ENCODE results near the gene CDK11B. TPM values are rescaled to one million over a fixed set of nuclear protein-coding genes. Genes with fewer than 3 reads are reported as not detected.

The CDK11B gene
- polyA plus RNA-seq, 1 donor (not counting 4 experiments of a cell fraction or from before 2014, with no cell fraction given): 5.9 TPM

DNA sequence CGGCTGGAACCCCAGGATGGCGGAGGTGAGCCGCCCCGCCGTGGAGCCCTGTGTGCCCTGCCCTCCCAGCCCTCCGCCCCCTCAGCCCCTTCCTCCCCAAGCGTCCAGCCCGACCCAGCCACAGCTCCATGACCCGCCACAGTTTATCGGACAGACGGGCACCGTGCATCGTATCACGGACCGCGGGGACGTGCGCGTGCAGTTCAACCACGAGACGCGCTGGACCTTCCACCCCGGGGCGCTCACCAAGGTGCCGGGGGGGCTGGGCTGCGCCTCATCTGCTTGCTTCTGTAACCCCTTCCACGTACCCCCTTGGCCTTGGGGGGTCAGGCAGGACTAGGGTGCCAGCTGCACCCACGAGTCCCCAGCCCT lies 33.4 kb downstream of the CDK11B start:
- DNase-seq (ENCODE audit: low read depth, low spot score) (no peak), FAIRE-seq (no peak)
- no peak overlapping the region for H3K9ac ChIP-seq (ENCODE audit: control insufficient read depth, extremely low read depth, insufficient read depth, low read length)
- H3K27ac ChIP-seq (ENCODE audit: control insufficient read depth, insufficient read depth, low read length): no peak overlapping the region
- H3K9me1 ChIP-seq (ENCODE audit: control insufficient read depth, extremely low read depth, insufficient read depth, low read length): no peaks in the 10 kb centered on the region
- H4K20me1 ChIP-seq (ENCODE audit: control insufficient read depth, extremely low read depth, insufficient read depth, low read length): no peaks in the 10 kb centered on the region
- no peak overlapping the region for H3K4me2 ChIP-seq (ENCODE audit: control insufficient read depth, extremely low read depth, insufficient read depth, low read depth, low read length)
- no peak overlapping the region for H2AFZ ChIP-seq (ENCODE audit: control insufficient read depth, low read length)
- TF ChIP-seq, protein P1, sequence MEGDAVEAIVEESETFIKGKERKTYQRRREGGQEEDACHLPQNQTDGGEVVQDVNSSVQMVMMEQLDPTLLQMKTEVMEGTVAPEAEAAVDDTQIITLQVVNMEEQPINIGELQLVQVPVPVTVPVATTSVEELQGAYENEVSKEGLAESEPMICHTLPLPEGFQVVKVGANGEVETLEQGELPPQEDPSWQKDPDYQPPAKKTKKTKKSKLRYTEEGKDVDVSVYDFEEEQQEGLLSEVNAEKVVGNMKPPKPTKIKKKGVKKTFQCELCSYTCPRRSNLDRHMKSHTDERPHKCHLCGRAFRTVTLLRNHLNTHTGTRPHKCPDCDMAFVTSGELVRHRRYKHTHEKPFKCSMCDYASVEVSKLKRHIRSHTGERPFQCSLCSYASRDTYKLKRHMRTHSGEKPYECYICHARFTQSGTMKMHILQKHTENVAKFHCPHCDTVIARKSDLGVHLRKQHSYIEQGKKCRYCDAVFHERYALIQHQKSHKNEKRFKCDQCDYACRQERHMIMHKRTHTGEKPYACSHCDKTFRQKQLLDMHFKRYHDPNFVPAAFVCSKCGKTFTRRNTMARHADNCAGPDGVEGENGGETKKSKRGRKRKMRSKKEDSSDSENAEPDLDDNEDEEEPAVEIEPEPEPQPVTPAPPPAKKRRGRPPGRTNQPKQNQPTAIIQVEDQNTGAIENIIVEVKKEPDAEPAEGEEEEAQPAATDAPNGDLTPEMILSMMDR (optimal IDR thresholded peaks at IDR 0.05 in 1 of 3, IDR thresholded peaks at IDR 0.05 in 1 of 3, conservative IDR thresholded peaks at IDR 0.05 in 1 of 3; ENCODE audit: extremely low read depth in 1 of 3, insufficient read depth in 2 of 3, low read length in 3 of 3): no peak
- no peak for TF ChIP-seq EZH2 (IDR thresholded peaks at IDR 0.05; ENCODE audit: low read length)
- no peaks in the 10 kb centered on the region for H3K79me2 ChIP-seq (ENCODE audit: control insufficient read depth, insufficient read depth, low read length)
- H3K27me3 ChIP-seq (ENCODE audit: control insufficient read depth, extremely low read depth, insufficient read depth, low read length): no peaks in the 10 kb centered on the region
- H3K9me3 ChIP-seq (ENCODE audit: control insufficient read depth, low read depth, low read length): no peaks in the 10 kb centered on the region
- H3K4me1 ChIP-seq (ENCODE audit: control insufficient read depth, extremely low read depth, insufficient read depth, low read length): peaks cover 18% of the 10 kb centered on the region
- H3K36me3 ChIP-seq (ENCODE audit: control insufficient read depth in 2 of 2, extremely low read depth in 1 of 2, insufficient read depth in 2 of 2, low read length in 2 of 2): no peaks in the 10 kb centered on the region
- H3K4me3 ChIP-seq (ENCODE audit: control insufficient read depth in 2 of 3, extremely low read depth in 1 of 3, insufficient read depth in 2 of 3, low read depth in 1 of 3, low read length in 3 of 3): no peak overlapping the region
- dilution Hi-C loops (cut with MboI; ENCODE audit: extremely low pct_ligation_motif_present, low sequenced_read_pairs): no loop called here

GRCh38 chr1:1624443-1625403 lies 34.1 kb downstream of the CDK11B start:
- Histone ChIP-seq H4K20me1 (ENCODE audit: control insufficient read depth, extremely low read depth, insufficient read depth, low read length) (no peaks in the 10 kb centered on the region), H3K27me3 (ENCODE audit: control insufficient read depth, extremely low read depth, insufficient read depth, low read length) (no peaks in the 10 kb centered on the region), H2AFZ (ENCODE audit: control insufficient read depth, low read length) (no peak overlapping the region), H3K9me3 (ENCODE audit: control insufficient read depth, low read depth, low read length) (no peaks in the 10 kb centered on the region), H3K4me3 (ENCODE audit: control insufficient read depth in 2 of 3, extremely low read depth in 1 of 3, insufficient read depth in 2 of 3, low read depth in 1 of 3, low read length in 3 of 3) (no peak overlapping the region), H3K27ac (ENCODE audit: control insufficient read depth, insufficient read depth, low read length) (no peak overlapping the region), H3K4me1 (ENCODE audit: control insufficient read depth, extremely low read depth, insufficient read depth, low read length) (peaks cover 18% of the 10 kb centered on the region), H3K4me2 (ENCODE audit: control insufficient read depth, extremely low read depth, insufficient read depth, low read depth, low read length) (no peak overlapping the region), H3K79me2 (ENCODE audit: control insufficient read depth, insufficient read depth, low read length) (no peaks in the 10 kb centered on the region), H3K9ac (ENCODE audit: control insufficient read depth, extremely low read depth, insufficient read depth, low read length) (no peak overlapping the region), H3K9me1 (ENCODE audit: control insufficient read depth, extremely low read depth, insufficient read depth, low read length) (no peaks in the 10 kb centered on the region), H3K36me3 (ENCODE audit: control insufficient read depth in 2 of 2, extremely low read depth in 1 of 2, insufficient read depth in 2 of 2, low read length in 2 of 2) (no peaks in the 10 kb centered on the region)
- dilution Hi-C loops (cut with MboI; ENCODE audit: extremely low pct_ligation_motif_present, low sequenced_read_pairs): no loop called here
- no peak for TF ChIP-seq EZH2 (IDR thresholded peaks at IDR 0.05; ENCODE audit: low read length)
- TF ChIP-seq, protein P1 (optimal IDR thresholded peaks at IDR 0.05 in 1 of 3, IDR thresholded peaks at IDR 0.05 in 1 of 3, conservative IDR thresholded peaks at IDR 0.05 in 1 of 3; ENCODE audit: extremely low read depth in 1 of 3, insufficient read depth in 2 of 3, low read length in 3 of 3): no peak
- DNase-seq (ENCODE audit: low read depth, low spot score): no peak
- no peak for FAIRE-seq
